Fibroblast of villous mesenchyme (primary cell): ENCODE results near the gene RHOU. TPM values are rescaled to one million over a fixed set of nuclear protein-coding genes. Genes with fewer than 3 reads are reported as not detected.

Experiments used
- DNase-seq: peaks from one replicate; pipeline ENCODE4 v3.0.0-alpha.2; 2010; ENCODE audit warnings: low read depth
- H3K4me3 ChIP-seq: 2 replicates; pipeline ENCODE4 v1.5.1; 2011; ENCODE audit warnings: low read depth, mild to moderate bottlenecking, low read length
- CTCF ChIP-seq: IDR thresholded peaks from 2 replicates; pipeline ENCODE4 v1.5.1; 2012; ENCODE audit warnings: low read depth, mild to moderate bottlenecking, low read length; ENCODE audit not compliant: insufficient read depth
- total RNA-seq: library from RNA; depleted of rRNA; stranded (reverse); fragments of >200 nt; gene quantifications from 2 replicates; pipeline ENCODE4 v1.2.3, GENCODE V29; 2012

RHOU gene
- total RNA-seq, 1 donor: 2.2 TPM

- no peak overlapping the region for H3K4me3 ChIP-seq
- no peak for TF ChIP-seq CTCF
- no peak for DNase-seq
Observed at GRCh38 chr1:228744356-228744755, 9.1 kb downstream of the RHOU start.

GRCh38 chr1:228744918-228745317 is 9.6 kb downstream of the RHOU start:
- no peak for DNase-seq
- no peak for TF ChIP-seq CTCF
- H3K4me3 ChIP-seq: no peak overlapping the region

GRCh38 chr1:228745497-228745896 is 10.2 kb downstream of the RHOU start:
- no peak for TF ChIP-seq CTCF
- DNase-seq: no peak
- no peak overlapping the region for H3K4me3 ChIP-seq

GRCh38 chr1:228747301-228747935 is 12.1 kb downstream of the RHOU start:
- H3K4me3 ChIP-seq: no peak overlapping the region
- no peak for DNase-seq
- no peak for TF ChIP-seq CTCF

- DNase-seq: no peak
- no peak overlapping the region for H3K4me3 ChIP-seq
- TF ChIP-seq CTCF: no peak
Observed at GRCh38 chr1:228748029-228748428, 12.8 kb downstream of the RHOU start.

- H3K4me3 ChIP-seq: no peak overlapping the region
- DNase-seq: peak; percentile 43
- TF ChIP-seq CTCF: no peak
Observed at GRCh38 chr1:228748431-228748830, 13.2 kb downstream of the RHOU start.

- TF ChIP-seq CTCF: no peak
- H3K4me3 ChIP-seq: no peak overlapping the region
Observed at GRCh38 chr1:228749765-228750164, 14.5 kb downstream of the RHOU start.

More at GRCh38 chr1:228749765-228750164, 14.5 kb downstream of the RHOU start:
- no peak for DNase-seq
